SK-N-MC (cell line): Measurements from ENCODE around the gene NUMB.
"Not testable (repeated sequence)": the region's sequence is repeated elsewhere in the genome, so short reads cannot be mapped to it uniquely, and the experiment has no call there.

Experiments
- DNase-seq: peaks from one replicate; pipeline ENCODE4 v3.0.0-alpha.2; 2011; ENCODE audit warnings: low read depth, low spot score
- H3K27ac ChIP-seq: fragments of 200-600 bp; sonication (generic); 2 replicates; pipeline ENCODE4 v1.5.1; 2016; ENCODE audit warnings: mixed run types
- H3K36me3 ChIP-seq: fragments of 200-600 bp; sonication (generic); 2 replicates; pipeline ENCODE4 v1.6.1; 2017; ENCODE audit warnings: antibody characterized with exemption, low read length, mixed read lengths; ENCODE audit not compliant: insufficient read depth
- H3K4me3 ChIP-seq: fragments of 200-600 bp; sonication (generic); 2 replicates; pipeline ENCODE4 v1.5.1; 2016
- H3K9ac ChIP-seq: fragments of 200-600 bp; sonication (generic); 2 replicates; pipeline ENCODE4 v1.8.0; 2017; ENCODE audit warnings: mixed run types, mixed read lengths; ENCODE audit not compliant: insufficient read length
- H3K9me3 ChIP-seq: fragments of 200-600 bp; sonication (generic); 2 replicates; pipeline ENCODE4 v1.6.1; 2017; ENCODE audit warnings: low read depth, mild to moderate bottlenecking, antibody characterized with exemption, low read length, moderate library complexity, mixed read lengths
- EZH2 ChIP-seq: fragments of 200-600 bp; sonication (generic); IDR thresholded peaks from one replicate; pipeline ENCODE4 v1.6.1; 2017; ENCODE audit warnings: antibody characterized with exemption
- FOXP2 ChIP-seq: optimal IDR thresholded peaks from 2 replicates; pipeline ENCODE3; 2011; ENCODE audit warnings: mild to moderate bottlenecking, moderate library complexity; ENCODE audit not compliant: insufficient read depth; ENCODE audit errors: extremely low read length, control extremely low read depth
- POLR2AphosphoS5 ChIP-seq: IDR thresholded peaks from 2 replicates; pipeline ENCODE4 v1.6.1; 2012; ENCODE audit warnings: mild to moderate bottlenecking, low read depth, low read length, borderline replicate concordance

NUMB gene

DNA sequence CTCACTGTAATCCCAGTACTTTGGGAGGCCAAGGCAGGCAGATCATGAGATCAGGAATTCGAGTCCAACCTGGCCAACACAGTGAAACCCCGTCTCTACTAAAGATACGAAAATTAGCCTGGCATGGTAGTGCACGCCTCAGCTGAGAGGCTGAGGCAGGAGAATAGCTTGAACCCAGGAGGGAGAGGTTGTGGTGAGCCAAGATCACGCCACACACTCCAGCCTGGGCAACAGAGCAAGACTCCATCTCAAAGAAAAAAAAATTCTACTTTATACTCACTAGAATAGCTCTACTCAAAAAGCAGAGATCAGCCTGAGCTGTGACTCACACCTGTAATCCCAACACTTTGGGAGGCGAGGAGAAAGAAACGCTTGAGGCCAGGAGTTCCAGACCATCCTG, 17.1 kb downstream of the NUMB start:
- H3K36me3 ChIP-seq, result no peaks in the 10 kb centered on the region
- no peak overlapping the region for H3K9ac ChIP-seq
- H3K9me3 ChIP-seq, result no peaks in the 10 kb centered on the region
- no peak for DNase-seq
- no peak for TF ChIP-seq FOXP2
- TF ChIP-seq EZH2, result no peak
- TF ChIP-seq POLR2AphosphoS5, result no peak
- H3K4me3 ChIP-seq, result no peak overlapping the region
- no peak overlapping the region for H3K27ac ChIP-seq

DNA sequence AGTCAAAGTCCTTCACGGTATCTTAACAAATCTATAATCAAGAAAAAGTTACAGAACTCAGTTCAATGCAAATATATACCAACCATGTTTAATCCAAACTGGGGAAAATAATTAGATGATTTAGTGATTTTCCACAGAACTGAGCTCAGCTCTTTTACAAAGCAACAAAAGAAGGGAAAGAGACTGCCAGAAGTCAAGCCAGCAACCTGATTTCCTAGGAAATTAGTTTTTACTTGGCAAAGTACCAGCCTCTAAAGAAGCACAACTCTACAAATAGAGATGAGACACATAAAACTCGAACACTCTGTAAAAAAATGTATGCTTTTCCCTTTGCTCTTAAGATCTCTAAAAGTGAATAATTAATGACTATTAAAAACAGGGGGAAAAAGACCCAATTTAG, 19.4 kb downstream of the NUMB start:
- no peaks in the 10 kb centered on the region for H3K36me3 ChIP-seq
- peak overlapping the region; percentile 43 for H3K9ac ChIP-seq
- TF ChIP-seq POLR2AphosphoS5 (no peak), FOXP2 (no peak), EZH2 (no peak)
- peak overlapping the region; percentile 87; the same call in 1 of the 2 replicates for H3K27ac ChIP-seq
- H3K9me3 ChIP-seq, result no peaks in the 10 kb centered on the region
- peak overlapping the region; percentile 53; the same call in 1 of the 2 replicates for H3K4me3 ChIP-seq
- no peak for DNase-seq

GRCh38 chr14:73437206-73437605, 21.1 kb downstream of the NUMB start:
- Histone ChIP-seq H3K9me3 (no peaks in the 10 kb centered on the region), H3K36me3 (no peaks in the 10 kb centered on the region), H3K27ac (no peak overlapping the region), H3K9ac (no peak overlapping the region), H3K4me3 (no peak overlapping the region)
- DNase-seq, result no peak
- TF ChIP-seq FOXP2, result no peak
- no peak for TF ChIP-seq POLR2AphosphoS5
- TF ChIP-seq EZH2, result no peak

GRCh38 chr14:73432124-73432523, 26.2 kb downstream of the NUMB start:
- no peak for TF ChIP-seq EZH2
- TF ChIP-seq FOXP2, result no peak
- TF ChIP-seq POLR2AphosphoS5, result no peak
- Histone ChIP-seq H3K9me3 (no peaks in the 10 kb centered on the region), H3K9ac (no peak overlapping the region), H3K27ac (no peak overlapping the region), H3K4me3 (no peak overlapping the region), H3K36me3 (no peaks in the 10 kb centered on the region)
- no peak for DNase-seq

GRCh38 chr14:73428353-73428824, 30.0 kb downstream of the NUMB start:
- TF ChIP-seq POLR2AphosphoS5 (no peak), FOXP2 (no peak), EZH2 (no peak)
- Histone ChIP-seq H3K9me3 (no peaks in the 10 kb centered on the region), H3K27ac (peak overlapping the region; percentile 86), H3K36me3 (no peaks in the 10 kb centered on the region), H3K9ac (no peak overlapping the region), H3K4me3 (no peak overlapping the region)
- no peak for DNase-seq

- H3K4me3 ChIP-seq, result peak overlapping the region; percentile 30; the same call in 1 of the 2 replicates
- H3K9ac ChIP-seq, result peak overlapping the region; percentile 23
- H3K27ac ChIP-seq, result peak overlapping the region; percentile 86
- H3K36me3 ChIP-seq, result no peaks in the 10 kb centered on the region
- DNase-seq, result no peak
- TF ChIP-seq EZH2 (no peak), FOXP2 (no peak)
- H3K9me3 ChIP-seq, result no peaks in the 10 kb centered on the region
Measured at GRCh38 chr14:73427516-73428264, 30.7 kb downstream of the NUMB start.

GRCh38 chr14:73426877-73427276, 31.5 kb downstream of the NUMB start:
- no peaks in the 10 kb centered on the region for H3K36me3 ChIP-seq
- no peak overlapping the region for H3K9ac ChIP-seq
- no peaks in the 10 kb centered on the region for H3K9me3 ChIP-seq
- H3K27ac ChIP-seq, result peak overlapping the region; percentile 86
- TF ChIP-seq POLR2AphosphoS5 (no peak), FOXP2 (no peak)
- H3K4me3 ChIP-seq, result 0 out of 2 replicates have a peak overlapping the region, but pooled peaks have one; percentile 30
- peak; percentile 35 for DNase-seq

- H3K36me3 ChIP-seq, result peaks cover 9% of the 10 kb centered on the region; the same call in 1 of the 2 replicates
- no peak for DNase-seq
- no peak overlapping the region for H3K9ac ChIP-seq
- H3K9me3 ChIP-seq, result no peaks in the 10 kb centered on the region
- H3K4me3 ChIP-seq, result no peak overlapping the region
- peak overlapping the region; percentile 11; the same call in 1 of the 2 replicates for H3K27ac ChIP-seq
- TF ChIP-seq POLR2AphosphoS5 (no peak), FOXP2 (no peak), EZH2 (no peak)
Measured at GRCh38 chr14:73424453-73424852, 33.9 kb downstream of the NUMB start.

DNA sequence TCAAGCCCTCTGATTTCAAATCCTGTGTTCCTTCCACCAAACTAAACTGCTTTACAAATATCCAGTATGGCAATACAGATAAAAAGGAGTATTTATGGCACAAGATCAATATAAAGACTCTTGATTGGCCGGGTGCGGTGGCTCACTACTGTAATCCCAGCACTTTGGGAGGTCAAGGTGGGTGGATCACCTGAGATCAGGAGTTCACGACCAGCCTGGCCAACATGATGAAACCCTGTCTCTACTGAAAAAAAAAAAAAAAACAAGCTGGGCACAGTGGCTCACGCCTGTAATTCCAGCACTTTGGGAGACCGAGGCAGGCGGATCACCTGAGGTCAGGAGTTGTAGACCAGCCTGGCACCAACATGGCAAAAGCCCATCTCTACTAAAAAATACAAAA, 35.3 kb downstream of the NUMB start:
- H3K9ac ChIP-seq, DNase-seq, H3K36me3 ChIP-seq, H3K4me3 ChIP-seq, H3K9me3 ChIP-seq, H3K27ac ChIP-seq: not testable (repeated sequence)
